ENCODE measurements around the gene ARMC2.

ARMC2 gene

GRCh38 chr6:108820006-108820405 lies 28.2 kb upstream of the ARMC2 start:
- no peak overlapping the region for H2AFZ ChIP-seq (ENCODE audit: low read depth, low read length, severe bottlenecking)
- no peak for TF ChIP-seq EZH2phosphoT487 (conservative IDR thresholded peaks at IDR 0.05; ENCODE audit: low read length)
- no peak for TF ChIP-seq CTCF (IDR thresholded peaks at IDR 0.05; ENCODE audit: insufficient read depth, low read length, poor library complexity, severe bottlenecking)
- H3K9me2 ChIP-seq (replicated peaks; ENCODE audit: insufficient read depth, low read length): no peaks in the 10 kb centered on the region
- H3K4me3 ChIP-seq (ENCODE audit: insufficient read depth, low read length, poor library complexity, severe bottlenecking): no peak overlapping the region
- H3K4me2 ChIP-seq (ENCODE audit: low read depth, low read length, poor library complexity, severe bottlenecking): no peak overlapping the region
- no peak overlapping the region for H3K27ac ChIP-seq (ENCODE audit: low read depth, low read length)
- no peak overlapping the region for H3K9ac ChIP-seq (ENCODE audit: low read length)
- no peaks in the 10 kb centered on the region for H3K79me2 ChIP-seq (ENCODE audit: insufficient read depth, low read length)
- H3K36me3 ChIP-seq (ENCODE audit: low read length): no peaks in the 10 kb centered on the region
- no peaks in the 10 kb centered on the region for H4K20me1 ChIP-seq (ENCODE audit: low read depth, low read length)
- H3F3A ChIP-seq (ENCODE audit: insufficient read depth): no peaks in the 10 kb centered on the region
- H3K9me3 ChIP-seq (ENCODE audit: insufficient read depth, low read length): peaks cover 4% of the 10 kb centered on the region; the same call in 1 of the 2 replicates
- no peaks in the 10 kb centered on the region for H3K27me3 ChIP-seq (ENCODE audit: low read length)

GRCh38 chr6:108822401-108822800 lies 25.8 kb upstream of the ARMC2 start:
- Histone ChIP-seq H3K27ac (ENCODE audit: low read depth, low read length) (no peak overlapping the region), H3K27me3 (ENCODE audit: low read length) (no peaks in the 10 kb centered on the region), H3K4me2 (ENCODE audit: low read depth, low read length, poor library complexity, severe bottlenecking) (no peak overlapping the region), H3K9me2 (replicated peaks; ENCODE audit: insufficient read depth, low read length) (no peaks in the 10 kb centered on the region), H2AFZ (ENCODE audit: low read depth, low read length, severe bottlenecking) (no peak overlapping the region), H3K9ac (ENCODE audit: low read length) (no peak overlapping the region), H4K20me1 (ENCODE audit: low read depth, low read length) (no peaks in the 10 kb centered on the region), H3K9me3 (ENCODE audit: insufficient read depth, low read length) (peaks cover 4% of the 10 kb centered on the region; the same call in 1 of the 2 replicates), H3F3A (ENCODE audit: insufficient read depth) (no peaks in the 10 kb centered on the region), H3K36me3 (ENCODE audit: low read length) (no peaks in the 10 kb centered on the region), H3K4me3 (ENCODE audit: insufficient read depth, low read length, poor library complexity, severe bottlenecking) (no peak overlapping the region), H3K79me2 (ENCODE audit: insufficient read depth, low read length) (no peaks in the 10 kb centered on the region)
- no peak for TF ChIP-seq CTCF (IDR thresholded peaks at IDR 0.05; ENCODE audit: insufficient read depth, low read length, poor library complexity, severe bottlenecking)
- no peak for TF ChIP-seq EZH2phosphoT487 (conservative IDR thresholded peaks at IDR 0.05; ENCODE audit: low read length)

GRCh38 chr6:108825326-108825725 lies 22.9 kb upstream of the ARMC2 start:
- Histone ChIP-seq H3K4me3 (ENCODE audit: insufficient read depth, low read length, poor library complexity, severe bottlenecking) (no peak overlapping the region), H3K9ac (ENCODE audit: low read length) (no peak overlapping the region), H3K36me3 (ENCODE audit: low read length) (no peaks in the 10 kb centered on the region), H3F3A (ENCODE audit: insufficient read depth) (no peaks in the 10 kb centered on the region), H3K9me3 (ENCODE audit: insufficient read depth, low read length) (no peaks in the 10 kb centered on the region), H3K27me3 (ENCODE audit: low read length) (no peaks in the 10 kb centered on the region), H4K20me1 (ENCODE audit: low read depth, low read length) (no peaks in the 10 kb centered on the region), H3K27ac (ENCODE audit: low read depth, low read length) (no peak overlapping the region), H3K79me2 (ENCODE audit: insufficient read depth, low read length) (no peaks in the 10 kb centered on the region), H2AFZ (ENCODE audit: low read depth, low read length, severe bottlenecking) (no peak overlapping the region), H3K9me2 (replicated peaks; ENCODE audit: insufficient read depth, low read length) (no peaks in the 10 kb centered on the region), H3K4me2 (ENCODE audit: low read depth, low read length, poor library complexity, severe bottlenecking) (no peak overlapping the region)
- TF ChIP-seq EZH2phosphoT487 (conservative IDR thresholded peaks at IDR 0.05; ENCODE audit: low read length): no peak
- no peak for TF ChIP-seq CTCF (IDR thresholded peaks at IDR 0.05; ENCODE audit: insufficient read depth, low read length, poor library complexity, severe bottlenecking)
